Measurements from ENCODE around the gene CEBPG.

The CEBPG gene

GRCh38 chr19:33383720-33384292 lies 10.3 kb downstream of the CEBPG start:
- DNase-seq: no peak

- no peak for DNase-seq
Observed at GRCh38 chr19:33384983-33385382, 11.5 kb downstream of the CEBPG start.

GRCh38 chr19:33385956-33386355 lies 12.4 kb downstream of the CEBPG start:
- DNase-seq: peak in 1 of 2 experiments; percentile 8

GRCh38 chr19:33386361-33386858 lies 12.9 kb downstream of the CEBPG start:
- no peak for DNase-seq

- DNase-seq: no peak
Observed at GRCh38 chr19:33387351-33388230, 14.1 kb downstream of the CEBPG start.

GRCh38 chr19:33388231-33388724 lies 14.8 kb downstream of the CEBPG start:
- no peak for DNase-seq

GRCh38 chr19:33388725-33389420 lies 15.4 kb downstream of the CEBPG start:
- no peak for DNase-seq

GRCh38 chr19:33389421-33390100 lies 16.1 kb downstream of the CEBPG start:
- no peak for DNase-seq

GRCh38 chr19:33390101-33390907 lies 16.8 kb downstream of the CEBPG start:
- DNase-seq: peak in 1 of 2 experiments; percentile 8

- no peak for DNase-seq
Observed at GRCh38 chr19:33390908-33391630, 17.6 kb downstream of the CEBPG start.

- DNase-seq: no peak
Observed at GRCh38 chr19:33391631-33392249, 18.2 kb downstream of the CEBPG start.

GRCh38 chr19:33392341-33393285 lies 19.1 kb downstream of the CEBPG start:
- no peak for DNase-seq

GRCh38 chr19:33393286-33394005 lies 19.9 kb downstream of the CEBPG start:
- no peak for DNase-seq

GRCh38 chr19:33394006-33394722 lies 20.7 kb downstream of the CEBPG start:
- no peak for DNase-seq

GRCh38 chr19:33394723-33395560 lies 21.4 kb downstream of the CEBPG start:
- no peak for DNase-seq

GRCh38 chr19:33395561-33396550 lies 22.3 kb downstream of the CEBPG start:
- DNase-seq: no peak

Data from NCI-H2081 (cell line).